IMR-90 (cell line): ENCODE results near the gene FBN1. TPM values are rescaled to one million over a fixed set of nuclear protein-coding genes. Genes with fewer than 3 reads are reported as not detected.

Source experiments
- ATAC-seq: fragments of 200-7000 bp; cut with Tn5 transposase; 2 replicates; pipeline ENCODE4 v1.9.1; 2020; ENCODE audit warnings: low read depth, mild to moderate bottlenecking, moderate library complexity
- BruUV-seq: library from RNA; stranded (reverse); fragments of 400-500 nt; replicated peaks from 2 replicates; lab custom pipeline; 2021; lab: Mats Ljungman, UMichigan
- CTCF ChIA-PET: fragments of 300-600 bp; formaldehyde crosslinking; extraction: SDS; loops from one replicate; lab custom pipeline; 2021; ENCODE audit warnings: antibody characterized with exemption; lab: Yijun Ruan, JAX
- POLR2A ChIA-PET: fragments of 300-600 bp; sonication (Branson Sonifier 250); formaldehyde crosslinking; loops from one replicate; lab custom pipeline; 2022; ENCODE audit warnings: antibody characterized with exemption; ENCODE audit not compliant: unreplicated experiment; lab: Charles Lee
- DNase-seq: peaks from one replicate; pipeline ENCODE4 v3.0.0; 2013
- H2AFZ ChIP-seq: replicated peaks from 2 replicates; pipeline ENCODE3; 2013; ENCODE audit warnings: low read length, mild to moderate bottlenecking; ENCODE audit not compliant: poor library complexity
- H2AK5ac ChIP-seq: 2 replicates; pipeline ENCODE4 v1.6.1; 2013; ENCODE audit warnings: low read depth, low read length, inconsistent platforms
- H2AK9ac ChIP-seq: replicated peaks from 2 replicates; pipeline ENCODE3; 2013; ENCODE audit warnings: mild to moderate bottlenecking, low read depth, low read length, moderate library complexity; ENCODE audit not compliant: poor library complexity
- H2BK120ac ChIP-seq: 2 replicates; pipeline ENCODE4 v1.6.1; 2013; ENCODE audit warnings: low read depth, low read length, inconsistent platforms
- H2BK15ac ChIP-seq: 3 replicates; pipeline ENCODE4 v1.6.1; 2013; ENCODE audit warnings: low read depth, low read length, inconsistent platforms
- H2BK20ac ChIP-seq: 2 replicates; pipeline ENCODE4 v1.6.1; 2013; ENCODE audit warnings: low read depth, mild to moderate bottlenecking, inconsistent platforms, low read length, moderate library complexity
- H2BK5ac ChIP-seq: 2 replicates; pipeline ENCODE4 v1.6.1; 2013; ENCODE audit warnings: mild to moderate bottlenecking, low read depth, low read length, inconsistent platforms; ENCODE audit not compliant: poor library complexity, severe bottlenecking
- H3K14ac ChIP-seq: replicated peaks from 2 replicates; pipeline ENCODE4 v1.6.1; 2013; ENCODE audit warnings: low read depth, low read length, inconsistent platforms
- H3K18ac ChIP-seq: 2 replicates; pipeline ENCODE4 v1.6.1; 2013; ENCODE audit warnings: low read depth, low read length, control low read depth
- H3K23ac ChIP-seq: 2 replicates; pipeline ENCODE4 v1.6.1; 2013; ENCODE audit warnings: low read depth, low read length, inconsistent platforms
- H3K27ac ChIP-seq: 2 replicates; pipeline ENCODE4 v1.5.1; 2013; ENCODE audit warnings: mild to moderate bottlenecking, control low read depth, low read length; ENCODE audit not compliant: insufficient read depth
- H3K27me3 ChIP-seq: 2 replicates; pipeline ENCODE4 v1.6.1; 2013; ENCODE audit warnings: low read length; ENCODE audit not compliant: control insufficient read depth, insufficient read depth
- H3K36me3 ChIP-seq: 2 replicates; pipeline ENCODE4 v1.6.1; 2013; ENCODE audit warnings: low read length, mixed read lengths; ENCODE audit not compliant: control insufficient read depth, insufficient read depth
- H3K4ac ChIP-seq: 2 replicates; pipeline ENCODE4 v1.6.1; 2013; ENCODE audit warnings: low read depth, low read length, inconsistent platforms
- H3K4me1 ChIP-seq: 2 replicates; pipeline ENCODE4 v1.6.1; 2013; ENCODE audit warnings: low read length, mixed read lengths; ENCODE audit not compliant: control insufficient read depth, insufficient read depth
- H3K4me2 ChIP-seq: 2 replicates; pipeline ENCODE4 v1.6.1; 2013; ENCODE audit warnings: low read depth, mild to moderate bottlenecking, control low read depth, low read length, moderate library complexity
- H3K4me3 ChIP-seq: 2 replicates; pipeline ENCODE4 v1.5.1; 2013; ENCODE audit warnings: low read depth, mild to moderate bottlenecking, control low read depth, low read length, moderate library complexity; ENCODE audit not compliant: insufficient read depth
- H3K56ac ChIP-seq: 2 replicates; pipeline ENCODE4 v1.6.1; 2013; ENCODE audit warnings: low read length, inconsistent platforms; ENCODE audit not compliant: insufficient read depth; ENCODE audit errors: extremely low read depth
- H3K79me1 ChIP-seq, 2 experiments: 2 replicates each; pipeline ENCODE4 v1.6.1; 2013; ENCODE audit warnings: low read length in 2 of 2, inconsistent platforms in 1 of 2, low read depth in 1 of 2
- H3K9ac ChIP-seq: 2 replicates; pipeline ENCODE4 v1.6.1; 2013; ENCODE audit warnings: low read depth, low read length, control low read depth
- H3K9me1 ChIP-seq: 2 replicates; pipeline ENCODE4 v1.6.1; 2013; ENCODE audit warnings: low read length, inconsistent platforms; ENCODE audit not compliant: insufficient read depth
- H3K9me3 ChIP-seq: 2 replicates; pipeline ENCODE4 v1.6.1; 2013; ENCODE audit warnings: low read length; ENCODE audit not compliant: control insufficient read depth, insufficient read depth
- H4K20me1 ChIP-seq: 2 replicates; pipeline ENCODE4 v1.6.1; 2013; ENCODE audit warnings: low read length, inconsistent platforms; ENCODE audit not compliant: insufficient read depth
- H4K5ac ChIP-seq: 2 replicates; pipeline ENCODE4 v1.6.1; 2013; ENCODE audit warnings: mild to moderate bottlenecking, low read depth, low read length, control low read depth
- H4K8ac ChIP-seq, 2 experiments: 2 replicates each; pipeline ENCODE4 v1.6.1; 2013; ENCODE audit warnings: low read depth in 2 of 2, low read length in 2 of 2, control low read depth in 1 of 2, inconsistent platforms in 1 of 2
- H4K91ac ChIP-seq: 2 replicates; pipeline ENCODE4 v1.6.1; 2013; ENCODE audit warnings: low read depth, low read length, inconsistent platforms; ENCODE audit not compliant: insufficient read depth
- BHLHE40 ChIP-seq: fragments of 150-350 bp; IDR thresholded peaks from 2 replicates; pipeline ENCODE4 v1.6.1; 2016; ENCODE audit warnings: mild to moderate bottlenecking, low read depth, low read length
- FOS ChIP-seq: fragments of 150-350 bp; IDR thresholded peaks from 2 replicates; pipeline ENCODE4 v1.6.1; 2016; ENCODE audit warnings: low read depth, low read length
- MAFK ChIP-seq: IDR thresholded peaks from 2 replicates; pipeline ENCODE4 v1.6.1; 2012; ENCODE audit warnings: low read depth, low read length, improper control_type of control experiment
- MAZ ChIP-seq: IDR thresholded peaks from 2 replicates; pipeline ENCODE4 v1.6.1; 2012; ENCODE audit warnings: low read depth, mild to moderate bottlenecking, low read length, improper control_type of control experiment, moderate library complexity, borderline replicate concordance
- MXI1 ChIP-seq: IDR thresholded peaks from 2 replicates; pipeline ENCODE4 v1.6.1; 2012; ENCODE audit warnings: low read depth, mild to moderate bottlenecking, low read length, moderate library complexity, borderline replicate concordance
- POLR2A ChIP-seq: IDR thresholded peaks from 2 replicates; pipeline ENCODE4 v1.6.1; 2012; ENCODE audit warnings: mild to moderate bottlenecking, low read depth, low read length
- RFX5 ChIP-seq: IDR thresholded peaks from 2 replicates; pipeline ENCODE4 v1.8.0; 2012; ENCODE audit warnings: low read depth, mild to moderate bottlenecking, low read length, moderate library complexity
- SMC3 ChIP-seq: fragments of 150-350 bp; IDR thresholded peaks from 2 replicates; pipeline ENCODE4 v1.6.1; 2016; ENCODE audit warnings: low read depth, mild to moderate bottlenecking, antibody characterized with exemption, low read length, moderate library complexity
- WGBS, 2 experiments: methylation state at CpG; one replicate each; pipeline versions ENCODE4 v1.1.5 to v1.1.7; 2013; ENCODE audit warnings: missing lambda C conversion rate in 2 of 2; ENCODE audit not compliant: insufficient read length in 1 of 2; ENCODE audit errors: extremely low coverage in 2 of 2; 5-methylcytosine and 5-hydroxymethylcytosine counted together
- dilution Hi-C: fragments of 300-500 bp; cut with HindIII; formaldehyde crosslinking; loops from one replicate; pipeline ENCODE4 v1.14.3; 2018; ENCODE audit warnings: low sequenced_read_pairs; ENCODE audit not compliant: unreplicated experiment
- in situ Hi-C: fragments of 300-500 bp; cut with MboI; formaldehyde crosslinking; loops from 3 replicates; pipeline ENCODE4 v1.14.3; 2019; ENCODE audit warnings: low sequenced_read_pairs, inconsistent platforms, mixed read lengths
- intact Hi-C: fragments of 100-400 bp; cut with micrococcal nuclease; formaldehyde crosslinking; loops from 2 replicates; pipeline ENCODE4 v1.10.0; 2022
- polyA plus RNA-seq, 3 experiments: library from polyadenylated mRNA; depleted of rRNA; stranded (reverse); fragments of >200 nt; gene quantifications; 2 replicates each; pipeline ENCODE4 v1.2.3, GENCODE V29; 2012; ENCODE audit warnings: low replicate concordance in 1 of 3
- total RNA-seq: library from RNA; depleted of rRNA; stranded (reverse); fragments of >200 nt; gene quantifications from 2 replicates; pipeline ENCODE4 v1.2.3, GENCODE V29; 2012
- TF ChIP-seq, protein P1 (sequence below): fragments of 150-350 bp; IDR thresholded peaks from 2 replicates; pipeline ENCODE4 v1.6.1; 2017; ENCODE audit warnings: mild to moderate bottlenecking, antibody characterized with exemption, low read length, low read depth

Gene FBN1
- total and polyA plus RNA-seq, 2 of the 4 experiments (the other 2 are of a cell fraction), result 134 to 283 TPM

DNA sequence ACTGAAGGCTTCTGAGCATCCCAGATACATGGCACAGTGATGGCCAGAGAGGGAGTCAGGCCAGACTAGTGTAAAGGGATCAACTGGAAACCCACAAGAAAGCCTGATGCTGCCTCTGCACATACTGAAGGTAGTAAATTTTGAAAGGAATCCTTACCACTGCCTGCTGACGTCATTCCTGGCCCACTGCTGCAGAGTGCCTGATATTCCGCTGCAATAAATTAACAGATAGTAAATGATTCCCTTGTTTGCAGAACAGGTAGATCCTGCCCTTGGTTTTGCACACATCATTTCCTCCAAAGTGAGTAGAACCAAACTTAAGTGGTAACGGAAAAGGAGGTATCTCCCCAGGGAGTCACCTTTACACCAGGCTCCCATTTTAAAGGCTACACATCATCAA, 146.7 kb downstream of the FBN1 start:
- DNase-seq (no peak), ATAC-seq (no peak)
- in situ Hi-C loops, result no loop called here
- Histone ChIP-seq H3K4me2 (no peak overlapping the region), H2BK5ac (peak overlapping the region; percentile 3), H3K36me3 (peaks cover 36% of the 10 kb centered on the region), H3K27ac (no peak overlapping the region), H2AK5ac (no peak overlapping the region), H3K4me3 (no peak overlapping the region), H4K5ac (no peak overlapping the region), H3K79me1 (peaks cover 0 to 20% of the 10 kb centered on the region in 2 experiments; a peak in 3 of 4 replicates), H2BK20ac (no peak overlapping the region), H3K9ac (no peak overlapping the region), H3K18ac (no peak overlapping the region), H3K9me1 (peaks cover 14% of the 10 kb centered on the region), H2AK9ac (no peak overlapping the region), H3K4me1 (peaks cover 4% of the 10 kb centered on the region), H3K56ac (no peak overlapping the region), H2AFZ (no peak overlapping the region), H3K9me3 (no peaks in the 10 kb centered on the region), H2BK15ac (no peak overlapping the region), H3K23ac (no peak overlapping the region), H3K4ac (no peak overlapping the region), H3K14ac (no peak overlapping the region), H4K91ac (no peak overlapping the region), H4K8ac (no peak overlapping the region), H3K27me3 (no peaks in the 10 kb centered on the region), H4K20me1 (no peaks in the 10 kb centered on the region), H2BK120ac (no peak overlapping the region)
- no TSS peak for BruUV-seq
- CTCF ChIA-PET, result no interaction called here
- intact Hi-C loops, result no loop called here
- POLR2A ChIA-PET, result no interaction called here
- dilution Hi-C loops, result no loop called here
- no peak for TF ChIP-seq FOS
- no peak for TF ChIP-seq MAFK
- no peak for TF ChIP-seq MAZ
- TF ChIP-seq RFX5, result no peak
- TF ChIP-seq, protein P1, sequence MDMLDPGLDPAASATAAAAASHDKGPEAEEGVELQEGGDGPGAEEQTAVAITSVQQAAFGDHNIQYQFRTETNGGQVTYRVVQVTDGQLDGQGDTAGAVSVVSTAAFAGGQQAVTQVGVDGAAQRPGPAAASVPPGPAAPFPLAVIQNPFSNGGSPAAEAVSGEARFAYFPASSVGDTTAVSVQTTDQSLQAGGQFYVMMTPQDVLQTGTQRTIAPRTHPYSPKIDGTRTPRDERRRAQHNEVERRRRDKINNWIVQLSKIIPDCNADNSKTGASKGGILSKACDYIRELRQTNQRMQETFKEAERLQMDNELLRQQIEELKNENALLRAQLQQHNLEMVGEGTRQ, result no peak
- TF ChIP-seq POLR2A, result no peak
- TF ChIP-seq BHLHE40, result no peak
- no peak for TF ChIP-seq MXI1
- no peak for TF ChIP-seq SMC3
- WGBS, 2 experiments, result no CpG with 5 or more reads among the region's 3 CpGs
